GM19452 (cell line): Measurements from ENCODE around the gene IL2RA.
A peak's percentile ranks its signal among the peaks of the same experiment; 100 is the strongest.
"Not testable (repeated sequence)": the region's sequence is repeated elsewhere in the genome, so short reads cannot be mapped to it uniquely, and the experiment has no call there.

ENCODE experiments used
- ATAC-seq: cut with Tn5 transposase; IDR thresholded peaks from one replicate; pipeline ENCODE4 v1.9.1; 2021; ENCODE audit not compliant: unreplicated experiment

The IL2RA gene

DNA sequence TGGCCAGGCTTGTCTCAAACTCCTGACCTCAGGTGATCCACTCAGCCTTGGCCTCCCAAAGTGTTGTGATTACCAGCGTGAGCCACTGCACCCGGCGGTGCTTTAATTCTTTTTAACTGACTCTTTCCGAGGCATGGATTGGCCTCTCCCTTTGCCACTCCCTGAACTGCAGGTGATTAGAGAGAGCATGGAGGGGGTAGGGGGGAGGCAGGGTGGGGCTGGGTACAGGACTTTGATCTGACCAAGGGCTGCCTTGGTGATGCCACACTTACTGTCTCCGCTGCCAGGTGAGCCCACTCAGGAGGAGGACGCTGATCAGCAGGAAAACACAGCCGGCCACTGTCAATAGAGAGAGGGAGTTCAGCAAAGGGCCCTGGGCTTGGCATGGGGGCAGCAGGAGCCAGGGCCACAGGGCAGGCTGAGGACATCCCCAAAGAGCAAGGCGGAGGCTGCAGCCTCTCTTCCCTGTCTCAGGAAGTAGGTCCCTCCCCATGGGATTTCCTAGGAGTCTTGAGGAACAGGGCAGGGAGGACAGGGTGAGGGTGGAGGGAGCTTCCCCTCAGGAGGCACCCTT, 44.3 kb downstream of the IL2RA start:
- ATAC-seq = no peak

DNA sequence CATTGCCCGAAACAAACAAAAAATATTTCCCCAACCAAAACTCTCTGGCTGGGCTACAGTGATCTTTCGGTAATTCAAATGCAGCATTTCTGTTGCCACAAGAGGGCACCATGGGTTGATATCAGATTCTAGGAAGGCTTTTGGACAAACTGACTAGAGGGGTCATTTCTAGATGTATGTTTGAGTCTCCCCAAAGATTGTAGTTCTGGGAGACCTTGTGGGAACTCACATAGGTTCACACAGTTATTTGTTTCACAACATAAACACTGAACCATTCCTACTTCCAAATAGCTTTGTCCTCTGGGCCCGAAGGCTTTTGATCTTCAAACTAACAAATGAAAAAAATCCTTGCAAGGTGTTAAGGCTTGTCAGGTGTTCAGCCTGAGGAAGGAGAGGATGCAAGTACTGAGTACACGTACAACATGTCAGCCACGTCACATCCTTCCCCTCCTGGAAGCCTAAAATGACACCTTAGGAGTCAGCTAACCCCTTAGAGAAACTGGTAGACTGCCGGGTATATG, 47.9 kb downstream of the IL2RA start:
- ATAC-seq = no peak

DNA sequence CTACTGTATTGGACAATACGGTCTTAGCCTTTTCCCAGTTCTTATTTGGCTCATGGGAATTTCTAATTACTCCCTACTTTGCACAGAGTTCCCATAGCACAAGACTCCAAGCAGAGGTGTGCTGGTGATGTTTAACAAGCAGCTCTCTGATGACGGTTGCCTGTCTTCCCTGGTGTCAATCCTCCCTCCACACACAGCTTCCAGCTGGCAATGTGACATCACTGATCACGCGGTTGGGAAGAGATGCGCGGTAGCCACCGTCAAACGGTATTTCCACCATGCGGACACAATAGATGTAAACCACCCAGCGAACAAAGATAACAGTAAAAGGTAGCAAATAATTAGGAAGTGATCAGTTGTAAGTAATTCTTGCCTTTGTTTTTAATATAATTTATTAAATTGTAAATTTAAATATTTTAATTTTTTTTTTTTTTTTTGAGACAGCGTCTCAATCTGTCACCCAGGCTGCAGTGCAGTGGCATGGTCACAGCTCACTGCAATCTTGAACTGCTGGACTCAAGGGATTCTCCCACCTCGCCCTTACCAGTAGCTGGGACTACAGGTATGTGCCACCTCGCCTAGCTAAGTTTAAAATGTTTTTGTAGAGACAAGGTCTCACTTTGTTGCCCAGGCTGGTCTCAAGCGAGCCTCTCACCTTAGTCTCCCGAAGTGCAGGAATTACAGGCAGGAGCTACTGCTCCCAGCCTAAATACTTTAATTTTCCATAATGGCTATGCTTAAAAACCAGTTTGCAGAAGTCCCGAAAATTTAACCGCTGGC, 48.6 kb downstream of the IL2RA start:
- no peak for ATAC-seq

DNA sequence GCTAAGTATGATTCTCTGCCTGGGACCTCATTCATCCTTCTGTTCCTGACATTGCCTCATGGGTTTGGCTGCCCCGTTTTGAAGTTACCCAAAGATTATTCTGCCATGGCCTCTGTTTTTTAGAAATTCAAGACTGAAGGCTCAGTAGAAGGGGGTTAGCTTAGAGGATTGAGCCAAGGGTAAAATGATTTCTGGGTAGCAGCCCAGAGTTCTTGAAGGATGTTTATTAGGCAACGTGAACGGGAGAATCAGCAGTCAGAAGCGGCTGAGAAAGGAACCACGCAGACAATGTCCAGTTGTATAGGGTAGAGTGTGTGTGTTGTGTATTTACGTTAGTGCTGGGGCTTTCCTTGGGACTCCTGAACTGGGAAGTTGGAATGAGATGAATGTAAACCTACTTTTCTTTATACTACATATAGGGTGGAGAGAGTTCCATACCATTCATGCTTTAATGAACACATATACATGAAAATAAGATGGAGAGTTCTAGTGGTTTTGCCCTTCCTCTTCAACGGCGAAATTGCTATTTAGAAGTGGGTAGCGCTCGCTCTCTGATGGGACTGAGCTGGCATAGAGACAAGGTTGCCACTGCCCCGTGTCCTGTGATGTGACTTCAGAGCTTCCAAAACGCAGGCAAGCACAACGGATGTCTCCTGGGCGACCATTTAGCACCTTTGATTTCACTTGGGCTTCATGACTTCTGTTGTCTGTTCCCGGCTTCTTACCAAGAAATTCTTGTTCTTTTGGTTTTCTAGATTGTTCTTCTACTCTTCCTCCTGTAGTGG, 49.9 kb downstream of the IL2RA start:
- ATAC-seq = no peak

DNA sequence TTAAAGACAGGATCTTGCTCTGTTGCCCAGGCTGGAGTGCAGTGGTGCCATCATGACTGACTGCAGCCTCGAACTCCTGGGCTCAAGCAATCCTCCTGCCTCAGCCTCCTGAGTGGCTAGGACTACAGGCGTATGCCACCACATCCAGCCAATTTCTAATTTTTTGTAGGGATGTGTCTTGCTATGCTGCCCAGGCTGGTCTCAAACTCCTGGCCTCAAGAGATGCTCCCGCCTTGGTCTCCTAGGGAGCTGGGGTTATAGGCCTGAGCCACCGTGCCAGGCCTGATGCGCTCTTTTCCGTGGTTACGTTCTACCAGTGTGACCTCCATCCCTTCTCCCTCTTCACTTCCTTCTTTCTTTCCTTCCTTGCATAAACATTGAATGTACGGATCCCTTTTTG, 50.6 kb downstream of the IL2RA start:
- ATAC-seq = no peak

DNA sequence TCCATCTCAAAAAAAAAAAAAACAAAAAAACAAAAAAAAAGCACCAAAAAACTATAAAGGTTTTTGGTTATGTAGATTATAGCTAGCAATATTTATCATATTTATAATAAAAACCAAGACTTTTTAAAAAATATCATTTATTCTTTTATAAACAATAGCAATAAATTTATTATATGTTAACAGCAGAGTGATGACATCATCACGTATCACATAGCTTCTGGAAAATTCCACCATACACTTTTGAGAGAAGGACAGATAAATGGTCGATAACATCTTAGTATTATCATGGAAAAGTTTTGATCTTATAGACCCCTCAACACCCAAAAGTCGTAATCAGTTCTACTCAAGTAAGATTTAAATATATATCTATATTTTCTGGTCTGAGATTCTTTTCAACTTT, 51.6 kb downstream of the IL2RA start:
- ATAC-seq = no peak

DNA sequence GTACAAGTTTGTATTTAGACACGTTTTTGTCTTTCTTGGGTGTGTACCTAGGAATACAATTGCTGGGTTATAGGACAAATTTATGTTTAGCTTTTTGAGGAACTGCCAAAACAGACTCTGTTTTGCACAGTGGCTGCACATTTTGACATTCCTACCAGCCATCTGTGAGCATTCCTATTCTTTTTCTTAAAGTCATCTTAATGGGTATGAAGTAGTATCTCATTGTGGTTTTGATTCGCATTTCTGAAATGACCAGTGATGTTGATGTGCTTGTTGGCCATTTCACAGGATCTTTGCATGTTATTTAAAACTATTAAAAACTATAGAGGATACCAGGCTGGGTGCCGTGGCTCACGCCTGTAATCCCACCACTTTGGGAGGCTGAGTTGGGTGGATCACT, 52.2 kb downstream of the IL2RA start:
- ATAC-seq = no peak

DNA sequence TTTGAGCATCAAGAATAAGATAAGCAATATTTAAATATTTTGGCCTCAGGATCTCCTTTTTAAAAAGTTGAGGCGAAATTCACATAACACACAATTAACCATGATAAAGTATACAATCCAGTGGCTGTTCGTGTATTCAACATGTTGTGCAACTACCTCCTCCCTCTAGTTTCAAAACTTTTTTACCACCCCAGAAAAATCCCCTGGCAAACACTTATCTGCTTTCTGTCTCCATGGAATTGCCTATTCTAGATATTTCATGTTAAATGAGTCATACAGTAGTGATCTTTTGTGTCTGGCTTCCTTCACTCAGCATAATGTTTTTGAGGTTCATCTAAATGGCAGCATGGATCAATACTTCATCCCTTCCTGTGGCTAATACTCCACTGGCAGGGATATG, 53.0 kb downstream of the IL2RA start:
- ATAC-seq = no peak

DNA sequence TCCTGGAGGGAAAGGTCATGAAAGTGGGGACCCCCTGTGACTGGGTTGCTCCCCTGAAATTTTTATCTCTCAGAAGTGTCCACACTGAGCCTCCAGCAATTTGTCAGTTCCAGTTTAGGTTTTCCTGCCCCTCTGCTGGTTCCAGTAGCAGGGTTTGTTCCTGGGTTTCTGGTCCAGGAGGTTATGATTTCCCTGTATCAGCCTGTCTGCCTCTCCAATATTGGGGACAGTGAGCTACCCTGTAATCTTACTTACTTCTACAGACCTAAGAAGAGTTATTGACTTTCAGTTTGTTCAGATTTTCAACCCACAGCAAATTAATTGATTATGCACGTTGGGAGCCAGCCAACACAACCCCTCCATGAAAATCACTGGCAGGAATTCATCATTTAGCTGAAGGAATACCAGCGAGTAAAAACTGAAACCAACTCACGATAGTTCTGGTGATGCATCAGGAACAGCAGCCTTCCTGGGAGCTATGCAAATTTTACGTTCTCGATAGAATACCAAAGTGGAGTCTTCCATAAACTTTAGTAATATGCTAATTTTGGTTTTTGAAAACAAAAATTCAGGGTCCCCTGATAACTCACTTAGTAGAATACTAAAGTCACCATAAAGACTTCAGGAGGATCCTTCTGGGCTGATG, 53.5 kb downstream of the IL2RA start:
- no peak for ATAC-seq

DNA sequence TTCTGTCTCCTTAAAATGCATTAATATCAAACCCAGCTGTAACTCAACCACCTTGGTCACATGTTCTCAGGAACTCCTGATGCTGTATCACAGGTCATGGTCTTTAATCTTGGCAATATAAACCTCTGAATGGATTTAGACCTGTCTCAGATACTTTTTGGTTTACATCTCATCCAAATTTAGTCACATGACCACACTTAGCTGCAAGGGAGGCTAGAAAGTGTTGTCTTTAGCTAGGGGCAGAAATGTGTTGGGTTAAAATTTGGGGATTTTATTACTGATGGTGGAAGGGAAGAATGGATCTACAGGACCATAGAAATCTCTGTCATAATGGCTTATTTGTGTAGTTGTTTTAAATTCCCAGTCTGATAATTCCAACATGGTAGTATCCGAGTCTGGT, 55.2 kb downstream of the IL2RA start:
- no peak for ATAC-seq

DNA sequence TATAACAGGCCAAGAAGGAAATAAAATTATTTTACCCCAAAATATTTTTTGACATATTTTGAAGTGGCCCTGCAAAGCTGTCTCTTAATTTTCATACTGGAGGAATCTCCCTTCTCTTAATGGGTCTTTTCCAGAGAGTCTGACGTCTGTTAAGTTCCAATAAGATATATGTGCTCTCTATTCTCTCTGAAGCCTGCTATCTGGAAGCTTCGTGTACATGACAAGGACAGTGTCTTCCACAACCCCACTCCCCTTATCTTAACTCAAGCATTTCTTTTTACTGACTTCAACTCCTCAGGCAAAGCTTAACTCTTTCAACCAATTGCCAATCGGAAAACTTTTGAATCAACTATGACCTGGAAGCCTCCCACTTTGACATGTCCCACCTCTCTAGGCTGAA, 55.6 kb downstream of the IL2RA start:
- ATAC-seq = no peak

DNA sequence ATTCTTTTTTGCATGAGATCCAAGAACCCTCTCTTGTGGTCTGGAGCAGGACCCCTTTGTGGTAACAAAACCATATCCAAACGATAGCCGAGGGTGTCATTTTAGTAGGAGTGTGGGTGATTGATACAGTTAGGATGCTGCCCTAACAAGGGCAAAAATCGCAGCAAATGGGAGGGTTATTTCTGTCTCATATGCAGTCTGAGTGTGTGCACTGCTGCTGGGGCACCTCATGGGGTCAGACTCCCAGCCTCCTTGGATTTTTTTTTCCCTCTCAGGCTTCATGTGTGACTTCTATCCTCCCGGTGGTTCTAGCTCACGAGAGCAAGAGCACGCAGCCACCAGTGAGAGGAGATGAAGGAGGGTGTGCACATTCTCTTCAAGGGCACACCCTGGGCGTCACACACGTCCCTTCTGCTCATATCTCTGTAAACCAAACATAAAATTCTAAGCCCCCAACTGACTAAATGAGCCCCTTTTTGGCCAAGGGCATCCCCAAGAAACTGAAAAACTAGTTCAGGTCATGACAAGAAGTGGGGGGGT, 56.2 kb downstream of the IL2RA start:
- no peak for ATAC-seq

DNA sequence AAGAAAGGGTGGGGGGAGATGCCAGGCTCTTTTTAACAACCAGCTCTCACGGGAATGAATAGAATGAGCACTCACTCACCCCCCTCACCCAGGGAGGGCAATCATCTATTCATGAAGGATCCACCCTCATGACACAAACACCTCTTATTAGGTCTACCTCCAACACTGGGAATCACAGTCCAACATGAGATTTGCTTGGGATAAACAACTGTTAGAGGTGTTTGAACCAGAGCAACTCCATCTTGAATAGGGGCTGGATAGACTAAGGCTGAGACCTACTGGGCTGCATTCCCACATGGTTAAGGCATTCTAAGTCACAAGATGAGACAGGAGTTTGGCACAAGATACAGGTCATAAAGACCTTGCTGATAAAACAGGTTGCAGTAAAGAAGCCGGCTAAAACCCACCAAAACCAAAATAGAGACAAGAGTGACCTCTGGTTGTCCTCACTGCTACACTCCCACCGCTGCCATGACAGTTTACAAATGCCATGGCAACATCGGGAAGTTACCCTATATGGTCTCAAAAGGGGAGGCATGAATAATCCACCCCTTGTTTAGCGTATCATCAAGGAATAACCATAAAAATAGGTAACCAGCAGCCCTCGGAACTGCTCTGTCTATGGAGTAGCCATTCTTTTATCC, 56.9 kb downstream of the IL2RA start:
- ATAC-seq = not testable (repeated sequence)

DNA sequence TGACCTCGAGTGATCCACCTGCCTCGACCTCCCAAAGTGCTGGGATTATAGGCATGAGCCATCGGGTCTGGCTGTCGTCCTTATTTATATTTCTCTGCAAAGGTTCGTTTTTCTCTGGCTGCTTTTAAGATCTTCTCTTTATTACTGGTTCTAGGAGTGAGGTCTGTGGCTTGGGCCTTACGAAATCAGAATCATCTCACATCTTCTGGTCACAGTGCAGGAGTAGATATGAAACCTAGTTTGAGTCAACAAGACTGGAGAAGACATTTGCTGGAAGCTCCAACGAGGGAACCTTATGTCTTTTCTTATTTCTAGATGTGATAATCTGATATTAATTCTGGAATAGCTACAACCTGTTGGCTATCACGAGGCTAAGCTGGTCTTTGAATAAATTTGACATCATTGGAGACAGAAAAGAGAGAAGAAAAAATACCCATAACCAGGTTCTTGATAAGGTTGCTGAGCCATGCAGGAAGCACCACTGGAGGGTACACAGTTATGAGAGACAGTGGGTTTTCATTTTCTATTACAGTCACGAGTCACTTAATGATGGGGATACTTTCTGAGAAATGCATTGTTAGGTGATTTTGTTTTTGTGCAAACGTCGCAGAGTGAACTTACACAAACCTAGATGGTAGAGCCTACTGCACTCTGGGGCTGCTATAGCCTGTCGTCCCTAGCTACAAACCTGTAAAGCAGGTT, 59.2 kb downstream of the IL2RA start:
- peak; percentile 69 for ATAC-seq

DNA sequence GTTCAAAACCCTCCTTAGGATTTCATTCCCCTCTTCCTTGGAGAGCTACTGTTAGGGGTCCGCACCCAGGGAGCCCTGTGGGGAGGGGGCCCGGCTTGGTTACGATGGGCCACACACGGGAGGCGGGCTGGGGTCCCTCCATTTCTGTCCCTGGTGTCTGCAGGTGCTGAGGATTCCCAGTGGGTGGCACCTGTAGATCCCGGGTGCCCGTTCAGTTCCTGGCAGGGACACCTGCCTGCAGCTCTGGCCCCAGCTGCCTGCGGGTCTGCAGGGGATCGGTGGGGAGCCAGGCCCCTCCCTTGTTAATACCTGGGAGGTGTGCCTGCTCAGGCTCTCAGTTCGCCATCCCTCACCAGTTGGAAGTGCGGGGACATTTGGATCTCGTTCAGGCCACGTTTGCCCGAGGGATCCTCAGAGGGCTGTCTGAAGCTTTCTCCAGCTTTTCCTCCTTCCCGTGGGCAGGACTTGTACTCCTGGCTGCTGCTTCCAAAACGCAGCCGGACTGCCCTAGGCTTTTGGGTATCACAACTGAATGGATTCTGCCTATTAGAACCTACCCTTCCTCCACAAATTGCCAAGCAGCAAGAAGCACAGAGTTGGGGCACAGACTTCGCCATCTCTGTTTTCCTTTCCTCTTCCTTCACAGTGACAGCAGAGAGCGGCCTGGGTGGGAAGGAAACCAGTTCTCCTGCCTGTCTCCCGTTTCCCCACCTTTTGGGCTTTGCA, 62.6 kb downstream of the IL2RA start:
- ATAC-seq = no peak

DNA sequence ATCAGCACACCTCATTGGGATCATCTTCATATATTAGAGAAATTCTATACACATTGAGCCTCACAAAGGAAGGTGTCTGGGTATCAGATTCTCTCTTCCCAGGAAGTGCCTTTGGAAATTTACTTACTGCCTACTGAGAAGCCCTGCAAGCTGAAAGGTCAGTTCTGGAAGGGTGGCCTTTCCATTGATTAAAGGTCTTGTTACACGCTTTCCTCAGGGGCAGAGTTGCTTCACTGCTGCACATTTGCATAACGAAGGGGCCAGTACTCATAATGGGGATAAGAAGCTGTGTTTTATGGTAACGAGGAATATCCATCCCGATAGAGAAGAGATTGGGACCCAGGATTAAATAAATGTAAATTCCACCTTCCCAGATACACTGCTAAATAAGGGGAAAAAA, 65.5 kb downstream of the IL2RA start:
- no peak for ATAC-seq

DNA sequence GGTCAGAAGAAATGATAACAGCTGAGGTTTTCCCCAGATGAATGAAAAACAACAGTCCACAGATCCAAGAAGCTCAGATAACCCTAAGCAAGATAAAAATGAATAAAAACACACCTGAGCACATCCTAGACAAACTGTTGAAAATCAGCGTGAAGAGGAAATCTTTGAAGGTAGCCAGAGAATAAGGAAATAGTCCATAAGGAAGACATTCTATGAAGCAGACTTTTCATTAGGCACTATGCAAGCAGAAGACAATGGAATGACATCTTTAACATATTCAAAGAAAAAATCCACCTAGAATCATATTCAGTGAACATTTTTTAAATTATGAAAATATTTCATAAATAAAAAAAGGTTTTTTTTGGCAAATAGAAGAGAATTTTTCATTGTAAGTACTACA, 69.8 kb downstream of the IL2RA start:
- no peak for ATAC-seq

DNA sequence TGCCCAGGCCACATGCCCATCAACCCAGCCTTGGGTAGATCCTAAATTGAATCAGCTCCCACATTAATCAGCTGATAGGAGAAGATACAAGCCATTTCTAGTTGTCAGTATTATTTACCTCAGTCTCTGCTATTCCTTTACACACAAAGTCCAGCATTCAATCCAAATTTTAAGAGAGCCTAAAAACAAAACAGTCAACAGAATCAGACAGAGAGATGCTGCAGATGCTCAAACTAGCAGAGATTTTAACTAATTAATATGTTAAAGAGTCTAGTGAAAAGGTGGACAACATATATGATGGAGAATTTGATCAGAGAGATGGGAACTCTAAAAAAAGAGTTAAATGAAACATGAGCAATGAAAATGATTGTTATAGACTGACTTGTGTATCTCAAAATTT, 70.5 kb downstream of the IL2RA start:
- no peak for ATAC-seq

DNA sequence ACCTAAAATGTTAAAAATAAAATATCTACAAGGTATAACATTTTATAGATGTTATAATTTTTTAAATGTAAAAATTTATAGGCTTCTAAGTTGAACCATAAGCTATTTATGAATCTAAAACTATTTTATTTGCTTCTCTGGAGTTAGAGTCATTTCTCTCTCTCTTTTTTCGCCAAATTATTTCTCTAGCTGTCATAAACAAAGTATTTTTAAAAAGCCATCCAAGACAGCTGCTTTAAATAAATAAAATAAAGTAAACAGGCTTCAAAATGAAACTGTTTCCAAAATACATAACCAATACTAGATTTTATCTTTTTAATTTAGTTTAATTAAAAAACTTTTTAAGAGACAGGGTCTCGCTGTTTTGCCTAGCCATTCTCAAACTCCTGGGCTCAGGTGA, 72.4 kb downstream of the IL2RA start:
- no peak for ATAC-seq
